T-cell (primary cell): Measurements from ENCODE around the gene OR52N1. TPM values are rescaled to one million over a fixed set of nuclear protein-coding genes. Genes with fewer than 3 reads are reported as not detected.

Experiments used
- ATAC-seq, 4 experiments: fragments of 200-7000 bp in 3 of 4; fragments of 150-1000 bp in 1 of 4; cut with Tn5 transposase; replicated peaks in 1 of 4; 1 replicate in 3 of 4; 2 replicates in 1 of 4; pipeline ENCODE4 v1.10.0; 2021; ENCODE audit warnings: moderate library complexity in 3 of 4, mild to moderate bottlenecking in 2 of 4, moderate number of reproducible peaks in 1 of 4
- CTCF ChIA-PET, 2 donors: fragments of 300-600 bp; sonication (Branson Sonifier 250); formaldehyde crosslinking; loops; one replicate each; lab custom pipeline; 2022; ENCODE audit warnings: antibody characterized with exemption in 2 of 2; lab: Charles Lee
- POLR2A ChIA-PET, 2 donors: fragments of 300-600 bp; sonication (Branson Sonifier 250); formaldehyde crosslinking; loops; one replicate each; lab custom pipeline; 2022; ENCODE audit warnings: antibody characterized with exemption in 2 of 2; lab: Charles Lee
- DNase-seq, 35 experiments: peaks; one replicate each; pipeline versions ENCODE4 v3.0.0 to v3.0.0-alpha.2; 2013 to 2023
- H3K27ac ChIP-seq: one replicate; pipeline ENCODE4 v1.5.1; 2013; ENCODE audit warnings: low read length
- H3K27me3 ChIP-seq, 2 experiments: replicated peaks in 1 of 2; 1 replicate in 1 of 2; 2 replicates in 1 of 2; pipeline versions ENCODE4 v1.6.1 to v1.7.0; 2013; ENCODE audit warnings: low read length in 1 of 2, mixed read lengths in 1 of 2; ENCODE audit not compliant: control insufficient read depth in 2 of 2, insufficient read depth in 2 of 2; ENCODE audit errors: extremely low read depth in 1 of 2
- H3K36me3 ChIP-seq, 2 donors: 1 replicate in 1 of 2; 2 replicates in 1 of 2; pipeline versions ENCODE4 v1.6.1 to v1.7.0; 2013; ENCODE audit warnings: low read length in 1 of 2; ENCODE audit not compliant: control insufficient read depth in 2 of 2, insufficient read depth in 1 of 2; ENCODE audit errors: extremely low read depth in 1 of 2
- H3K4me1 ChIP-seq, 2 experiments: 1 replicate in 1 of 2; 2 replicates in 1 of 2; pipeline versions ENCODE4 v1.6.1 to v1.7.0; 2013; ENCODE audit warnings: low read length in 2 of 2, mixed read lengths in 1 of 2; ENCODE audit not compliant: insufficient read depth in 2 of 2, control insufficient read depth in 1 of 2; ENCODE audit errors: extremely low read depth in 1 of 2
- H3K4me3 ChIP-seq, 2 donors: 1 replicate in 1 of 2; 2 replicates in 1 of 2; pipeline versions ENCODE4 v1.5.1 to v1.7.0; 2013; ENCODE audit warnings: mild to moderate bottlenecking in 2 of 2, low read length in 1 of 2, moderate library complexity in 1 of 2; ENCODE audit not compliant: control insufficient read depth in 1 of 2; ENCODE audit errors: extremely low read depth in 1 of 2
- H3K9me3 ChIP-seq: 2 replicates; pipeline ENCODE4 v1.7.0; 2013
- H3K27ac Mint-ChIP-seq, 2 donors: one replicate each; pipeline ENCODE4 v1.8.0; 2020 to 2021; ENCODE audit warnings: mild to moderate bottlenecking in 2 of 2, mixed read lengths in 2 of 2
- H3K27me3 Mint-ChIP-seq, 2 donors: one replicate each; pipeline ENCODE4 v1.8.0; 2021 to 2022; ENCODE audit warnings: mixed read lengths in 2 of 2
- H3K36me3 Mint-ChIP-seq: one replicate; pipeline ENCODE4 v1.8.0; 2021; ENCODE audit warnings: mixed read lengths
- H3K4me1 Mint-ChIP-seq, 3 donors: one replicate each; pipeline ENCODE4 v1.8.0; 2020 to 2022; ENCODE audit warnings: mixed read lengths in 3 of 3, mild to moderate bottlenecking in 1 of 3
- H3K4me3 Mint-ChIP-seq, 3 donors: one replicate each; pipeline ENCODE4 v1.8.0; 2020 to 2022; ENCODE audit warnings: mild to moderate bottlenecking in 3 of 3, mixed read lengths in 3 of 3, moderate library complexity in 3 of 3
- H3K9me3 Mint-ChIP-seq, 3 donors: one replicate each; pipeline ENCODE4 v1.8.0; 2020 to 2022; ENCODE audit warnings: mixed read lengths in 3 of 3
- WGBS: methylation state at CpG from one replicate; pipeline ENCODE4 v1.1.5; 2013; ENCODE audit warnings: missing lambda C conversion rate; ENCODE audit not compliant: insufficient coverage; 5-methylcytosine and 5-hydroxymethylcytosine counted together
- total RNA-seq, 35 experiments: library from RNA in 6 of 35; stranded (reverse) in 6 of 35; fragments of 120-200 nt in 1 of 35; gene quantifications; one replicate each; pipeline versions ENCODE4 v1.2.1 to v1.2.4 and lab custom pipeline; 2013 to 2026

The OR52N1 gene
- total RNA-seq, 5 donors from 2014 or later (not counting 1 experiment from before 2014, with no cell fraction given), result not detected

- ATAC-seq (no peak), DNase-seq (no peak)
- Mint-ChIP-seq H3K4me3 (no peak overlapping the region), H3K27ac (no peak overlapping the region), H3K27me3 (peaks cover 12 to 16% of the 10 kb centered on the region in 2 donors), H3K36me3 (peaks cover 48% of the 10 kb centered on the region), H3K9me3 (peaks cover 26 to 33% (median 31%) of the 10 kb centered on the region in 3 donors), H3K4me1 (no peaks in the 10 kb centered on the region)
- ChIA-PET POLR2A (no interaction called here), CTCF (interaction anchor here in 1 of 2 donors (0.7 kb wide), 1 partner anchor 59 kb away, joined by 3 read pairs; no protein-coding TSS in a partner anchor)
- no peak overlapping the region for H3K27ac ChIP-seq
- H3K9me3 ChIP-seq, result no peaks in the 10 kb centered on the region
- H3K36me3 ChIP-seq, result no peaks in the 10 kb centered on the region
- no peak overlapping the region for H3K4me3 ChIP-seq
- H3K27me3 ChIP-seq, result no peaks in the 10 kb centered on the region
- no CpG with 5 or more reads among the region's 1 CpG for WGBS
- no peaks in the 10 kb centered on the region for H3K4me1 ChIP-seq
Observed at GRCh38 chr11:5738431-5738830, 52.6 kb downstream of the OR52N1 start.

- peaks cover 12 to 15% of the 10 kb centered on the region in 2 donors for H3K27me3 Mint-ChIP-seq
- ChIA-PET POLR2A (no interaction called here), CTCF (no interaction called here)
- DNase-seq, result no peak
- no peak overlapping the region for H3K4me3 Mint-ChIP-seq
- H3K27ac Mint-ChIP-seq, result no peak overlapping the region
- H3K4me1 ChIP-seq, result no peaks in the 10 kb centered on the region
- peaks cover 21 to 30% (median 28%) of the 10 kb centered on the region in 3 donors for H3K9me3 Mint-ChIP-seq
- no peaks in the 10 kb centered on the region for H3K9me3 ChIP-seq
- no peak for ATAC-seq
- H3K4me3 ChIP-seq, result no peak overlapping the region
- peaks cover 48% of the 10 kb centered on the region for H3K36me3 Mint-ChIP-seq
- H3K36me3 ChIP-seq, result no peaks in the 10 kb centered on the region
- no peak overlapping the region for H3K27ac ChIP-seq
- no CpG with 5 or more reads among the region's 6 CpGs for WGBS
- H3K27me3 ChIP-seq, result no peaks in the 10 kb centered on the region
- H3K4me1 Mint-ChIP-seq, result no peaks in the 10 kb centered on the region
Observed at GRCh38 chr11:5737670-5738392, 53.2 kb downstream of the OR52N1 start.

DNA sequence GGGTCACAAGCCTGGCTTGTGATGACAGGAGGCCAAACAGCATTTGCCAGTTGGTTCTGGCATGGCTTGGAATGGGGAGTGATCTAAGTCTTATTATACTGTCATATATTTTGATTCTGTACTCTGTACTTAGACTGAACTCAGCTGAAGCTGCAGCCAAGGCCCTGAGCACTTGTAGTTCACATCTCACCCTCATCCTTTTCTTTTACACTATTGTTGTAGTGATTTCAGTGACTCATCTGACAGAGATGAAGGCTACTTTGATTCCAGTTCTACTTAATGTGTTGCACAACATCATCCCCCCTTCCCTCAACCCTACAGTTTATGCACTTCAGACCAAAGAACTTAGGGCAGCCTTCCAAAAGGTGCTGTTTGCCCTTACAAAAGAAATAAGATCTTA, 54.0 kb downstream of the OR52N1 start:
- peaks cover 45% of the 10 kb centered on the region for H3K36me3 Mint-ChIP-seq
- POLR2A ChIA-PET, result no interaction called here

More for the DNA sequence above, 54.0 kb downstream of the OR52N1 start:
- DNase-seq (no peak), ATAC-seq (no peak)
- Histone ChIP-seq H3K4me1 (no peaks in the 10 kb centered on the region), H3K36me3 (no peaks in the 10 kb centered on the region), H3K9me3 (no peaks in the 10 kb centered on the region), H3K27ac (no peak overlapping the region), H3K27me3 (no peaks in the 10 kb centered on the region), H3K4me3 (no peak overlapping the region)
- Mint-ChIP-seq H3K4me1 (no peaks in the 10 kb centered on the region), H3K4me3 (no peak overlapping the region), H3K27ac (no peak overlapping the region), H3K27me3 (peaks cover 12 to 13% of the 10 kb centered on the region in 2 donors), H3K9me3 (peaks cover 18 to 23% (median 22%) of the 10 kb centered on the region in 3 donors)
- CTCF ChIA-PET, result no interaction called here

Other genes starting within 250 kb of the OR52N1 start
- under 1 TPM in 2 of 5 donors, not detected in 3; 0.25 to 0.26 TPM for gene OR52H1, start 242.7 kb downstream of the OR52N1 start, total RNA-seq
- gene OR52B6, start 210.4 kb downstream of the OR52N1 start, total RNA-seq, result not detected
- under 1 TPM in 2 of 5 donors, not detected in 3; 0.13 to 0.14 TPM for gene TRIM6, start 194.6 kb downstream of the OR52N1 start, total RNA-seq
- 10 to 100 TPM in 3 of 5 donors, 1 to 10 TPM in 2; 7.4 to 13.5 (median 10.4) TPM for gene TRIM34, start 166.3 kb downstream of the OR52N1 start, total RNA-seq
- gene TRIM5, start 106.2 kb downstream of the OR52N1 start, total RNA-seq, result 10 to 100 TPM; 17.6 to 38.2 (median 31.6) TPM
- 100 to 1,000 TPM; 256 to 397 (median 320) TPM for gene TRIM22, start 101.5 kb downstream of the OR52N1 start, total RNA-seq
- gene OR56B1, start 54.8 kb downstream of the OR52N1 start, total RNA-seq, result under 1 TPM; 0.20 to 0.78 (median 0.37) TPM
- gene OR52N4, start 37.0 kb downstream of the OR52N1 start, total RNA-seq, result 1 to 10 TPM; 1.4 to 3.8 (median 2.3) TPM
- gene OR52N5, start 7.9 kb downstream of the OR52N1 start, total RNA-seq, result not detected
- not detected for gene OR52N2, start 17.7 kb upstream of the OR52N1 start, total RNA-seq
- gene OR52E6, start 50.6 kb upstream of the OR52N1 start, total RNA-seq, result not detected
- not detected for gene OR52E8, start 66.4 kb upstream of the OR52N1 start, total RNA-seq
- not detected for gene OR52E4, start 89.4 kb upstream of the OR52N1 start, total RNA-seq
- not detected for gene OR52E5, start 101.9 kb upstream of the OR52N1 start, total RNA-seq
- gene OR56A3, start 151.0 kb upstream of the OR52N1 start, total RNA-seq, result not detected
- gene OR56A5, start 177.2 kb upstream of the OR52N1 start, total RNA-seq, result not detected
- gene OR52L1, start 195.7 kb upstream of the OR52N1 start, total RNA-seq, result under 1 TPM in 1 of 5 donors, not detected in 4; 0.32 TPM
- under 1 TPM in 2 of 5 donors, not detected in 3; 0.07 to 0.09 TPM for gene OR56A4, start 215.7 kb upstream of the OR52N1 start, total RNA-seq
- gene OR56A1, start 239.5 kb upstream of the OR52N1 start, total RNA-seq, result under 1 TPM in 1 of 5 donors, not detected in 4; 0.23 TPM